Measurements from ENCODE around the gene TSHZ1.

TSHZ1 gene

GRCh38 chr18:75264926-75265597 is 54.5 kb downstream of the TSHZ1 start:
- DNase-seq (ENCODE audit: extremely low read depth in 1 of 2, low read depth in 1 of 2), result no peak

- DNase-seq (ENCODE audit: extremely low read depth in 1 of 2, low read depth in 1 of 2), result no peak
Observed at GRCh38 chr18:75265872-75266271, 55.3 kb downstream of the TSHZ1 start.

- DNase-seq (ENCODE audit: extremely low read depth in 1 of 2, low read depth in 1 of 2), result no peak
Observed at GRCh38 chr18:75267643-75268363, 57.2 kb downstream of the TSHZ1 start.

GRCh38 chr18:75268364-75268646 is 57.7 kb downstream of the TSHZ1 start:
- DNase-seq (ENCODE audit: extremely low read depth in 1 of 2, low read depth in 1 of 2), result no peak

- no peak for DNase-seq (ENCODE audit: extremely low read depth in 1 of 2, low read depth in 1 of 2)
Observed at GRCh38 chr18:75269124-75269680, 58.6 kb downstream of the TSHZ1 start.

- no peak for DNase-seq (ENCODE audit: extremely low read depth in 1 of 2, low read depth in 1 of 2)
Observed at GRCh38 chr18:75269696-75270095, 59.1 kb downstream of the TSHZ1 start.

- DNase-seq (ENCODE audit: extremely low read depth in 1 of 2, low read depth in 1 of 2), result no peak
Observed at GRCh38 chr18:75271952-75272351, 61.4 kb downstream of the TSHZ1 start.

- no peak for DNase-seq (ENCODE audit: extremely low read depth in 1 of 2, low read depth in 1 of 2)
Observed at GRCh38 chr18:75273817-75274216, 63.2 kb downstream of the TSHZ1 start.

- DNase-seq (ENCODE audit: extremely low read depth in 1 of 2, low read depth in 1 of 2), result no peak
Observed at GRCh38 chr18:75275226-75275625, 64.6 kb downstream of the TSHZ1 start.

- DNase-seq (ENCODE audit: extremely low read depth in 1 of 2, low read depth in 1 of 2), result no peak
Observed at GRCh38 chr18:75276818-75277609, 66.4 kb downstream of the TSHZ1 start.

GRCh38 chr18:75277610-75277928 is 67.0 kb downstream of the TSHZ1 start:
- DNase-seq (ENCODE audit: extremely low read depth in 1 of 2, low read depth in 1 of 2), result no peak

- DNase-seq (ENCODE audit: extremely low read depth in 1 of 2, low read depth in 1 of 2), result no peak
Observed at GRCh38 chr18:75279381-75279780, 68.8 kb downstream of the TSHZ1 start.

GRCh38 chr18:75280427-75281280 is 70.1 kb downstream of the TSHZ1 start:
- DNase-seq (ENCODE audit: extremely low read depth in 1 of 2, low read depth in 1 of 2), result no peak

GRCh38 chr18:75282746-75283145 is 72.1 kb downstream of the TSHZ1 start:
- DNase-seq (ENCODE audit: extremely low read depth in 1 of 2, low read depth in 1 of 2), result no peak

- no peak for DNase-seq (ENCODE audit: extremely low read depth in 1 of 2, low read depth in 1 of 2)
Observed at GRCh38 chr18:75283731-75284130, 73.1 kb downstream of the TSHZ1 start.

- DNase-seq (ENCODE audit: extremely low read depth in 1 of 2, low read depth in 1 of 2), result no peak
Observed at GRCh38 chr18:75284566-75284965, 74.0 kb downstream of the TSHZ1 start.

- DNase-seq (ENCODE audit: extremely low read depth in 1 of 2, low read depth in 1 of 2), result no peak
Observed at GRCh38 chr18:75285876-75286275, 75.3 kb downstream of the TSHZ1 start.

GRCh38 chr18:75287006-75287405 is 76.4 kb downstream of the TSHZ1 start:
- DNase-seq (ENCODE audit: extremely low read depth in 1 of 2, low read depth in 1 of 2), result no peak

GRCh38 chr18:75287700-75288099 is 77.1 kb downstream of the TSHZ1 start:
- no peak for DNase-seq (ENCODE audit: extremely low read depth in 1 of 2, low read depth in 1 of 2)

GRCh38 chr18:75289761-75290160 is 79.2 kb downstream of the TSHZ1 start:
- no peak for DNase-seq (ENCODE audit: extremely low read depth in 1 of 2, low read depth in 1 of 2)

Data from activated CD8-positive, alpha-beta memory T cell treated with anti-CD3 and anti-CD28 coated beads for 1 hour (primary cell).